ENCODE results near the gene INF2.

GRCh38 chr14:104770072-104770579 is 80.7 kb downstream of the INF2 start:
- no peak for TF ChIP-seq CTCF (IDR thresholded peaks at IDR 0.05)
- TF ChIP-seq EZH2 (IDR thresholded peaks at IDR 0.05): no peak
- TF ChIP-seq EZH2phosphoT487 (IDR thresholded peaks at IDR 0.05): no peak

Data from neural progenitor cell (in vitro differentiated cells).